Neutrophil (primary cell): ENCODE results near the gene WIZ.

Experiments
- H3K27ac ChIP-seq: fragments of 200-600 bp; sonication (generic); 2 replicates; pipeline ENCODE4 v1.5.1; 2016; ENCODE audit warnings: mild to moderate bottlenecking, moderate library complexity
- H3K27me3 ChIP-seq: fragments of 200-600 bp; sonication (generic); 2 replicates; pipeline ENCODE4 v1.6.0; 2016; ENCODE audit warnings: mild to moderate bottlenecking
- H3K36me3 ChIP-seq: fragments of 200-600 bp; sonication (generic); 2 replicates; pipeline ENCODE4 v1.5.1; 2017
- H3K4me1 ChIP-seq, 2 experiments: fragments of 200-600 bp in 1 of 2; sonication (generic) in 1 of 2; 1 replicate in 1 of 2; 2 replicates in 1 of 2; pipeline versions ENCODE4 v1.5.1 to v1.6.1; 2013 to 2016; ENCODE audit warnings: low read depth in 1 of 2, low read length in 1 of 2, mild to moderate bottlenecking in 1 of 2, moderate library complexity in 1 of 2; ENCODE audit not compliant: control insufficient read depth in 1 of 2, insufficient read depth in 1 of 2
- H3K4me3 ChIP-seq, 2 experiments: fragments of 200-600 bp in 1 of 2; sonication (generic) in 1 of 2; 1 replicate in 1 of 2; 2 replicates in 1 of 2; pipeline ENCODE4 v1.5.1; 2013 to 2016; ENCODE audit warnings: low read depth in 1 of 2, low read length in 1 of 2, mild to moderate bottlenecking in 1 of 2, moderate library complexity in 1 of 2
- H3K9me3 ChIP-seq: fragments of 200-600 bp; sonication (generic); 2 replicates; pipeline ENCODE4 v1.5.1; 2016
- CTCF ChIP-seq: fragments of 200-600 bp; sonication (generic); IDR thresholded peaks from 2 replicates; pipeline ENCODE4 v1.5.1; 2016; ENCODE audit warnings: antibody characterized with exemption

The WIZ gene

GRCh38 chr19:15421721-15422260 is 28.0 kb downstream of the WIZ start:
- Histone ChIP-seq H3K4me3 (no peak overlapping the region), H3K36me3 (peaks cover 49% of the 10 kb centered on the region), H3K9me3 (no peaks in the 10 kb centered on the region), H3K4me1 (peaks cover 22% of the 10 kb centered on the region in 2 experiments), H3K27me3 (no peaks in the 10 kb centered on the region), H3K27ac (no peak overlapping the region)
- no peak for TF ChIP-seq CTCF

GRCh38 chr19:15421136-15421695 is 28.5 kb downstream of the WIZ start:
- no peaks in the 10 kb centered on the region for H3K9me3 ChIP-seq
- peaks cover 22 to 25% of the 10 kb centered on the region in 2 experiments for H3K4me1 ChIP-seq
- TF ChIP-seq CTCF: no peak
- no peak overlapping the region for H3K4me3 ChIP-seq
- peaks cover 43% of the 10 kb centered on the region for H3K36me3 ChIP-seq
- H3K27me3 ChIP-seq: no peaks in the 10 kb centered on the region
- no peak overlapping the region for H3K27ac ChIP-seq

GRCh38 chr19:15419413-15420025 is 30.2 kb downstream of the WIZ start:
- no peaks in the 10 kb centered on the region for H3K27me3 ChIP-seq
- TF ChIP-seq CTCF: no peak
- H3K36me3 ChIP-seq: peaks cover 34% of the 10 kb centered on the region
- H3K4me1 ChIP-seq: peaks cover 22 to 25% of the 10 kb centered on the region in 2 experiments
- H3K27ac ChIP-seq: peak overlapping the region; percentile 84
- no peaks in the 10 kb centered on the region for H3K9me3 ChIP-seq
- peak overlapping the region; percentile 97 to 99 for H3K4me3 ChIP-seq

GRCh38 chr19:15418579-15419412 is 31.0 kb downstream of the WIZ start, which contains the start of gene AKAP8L:
AKAP8L (minus strand) TSS chr19:15418988; CDS start chr19:15418923, 65 bp downstream.
- peak; percentile 97 for TF ChIP-seq CTCF
- Histone ChIP-seq H3K27ac (peak within 1 kb of the TSS; percentile 84), H3K9me3 (no peaks in the 10 kb centered on the region), H3K4me1 (peaks cover 22 to 25% of the 10 kb centered on the region in 2 experiments), H3K27me3 (no peaks in the 10 kb centered on the region), H3K4me3 (peak within 1 kb of the TSS; percentile 97 to 99), H3K36me3 (peaks cover 27% of the 10 kb centered on the region)

GRCh38 chr19:15418231-15418578 is 31.6 kb downstream of the WIZ start:
- peak overlapping the region; percentile 84 for H3K27ac ChIP-seq
- H3K27me3 ChIP-seq: no peaks in the 10 kb centered on the region
- peaks cover 22 to 25% of the 10 kb centered on the region in 2 experiments for H3K4me1 ChIP-seq
- TF ChIP-seq CTCF: no peak
- H3K4me3 ChIP-seq: peak overlapping the region; percentile 97 to 99
- peaks cover 21% of the 10 kb centered on the region for H3K36me3 ChIP-seq
- H3K9me3 ChIP-seq: no peaks in the 10 kb centered on the region
